CD4-positive, CD25-positive, alpha-beta regulatory T cell (primary cell): Measurements from ENCODE around the gene TMEM107. TPM values are rescaled to one million over a fixed set of nuclear protein-coding genes. Genes with fewer than 3 reads are reported as not detected.

Experiments used
- ATAC-seq, 2 donors: fragments of 150-1000 bp; cut with Tn5 transposase; one replicate each; pipeline ENCODE4 v1.10.0; 2021; ENCODE audit warnings: low read depth in 2 of 2, moderate number of reproducible peaks in 2 of 2, moderate library complexity in 1 of 2
- DNase-seq, 3 donors: peaks; one replicate each; pipeline versions ENCODE4 v3.0.0 to v3.0.0-alpha.2; 2012 to 2022; ENCODE audit warnings: mixed read lengths in 1 of 3
- H3K27ac ChIP-seq: one replicate; pipeline ENCODE4 v1.7.0; 2013; ENCODE audit warnings: mild to moderate bottlenecking, low read length; ENCODE audit not compliant: insufficient read depth, poor library complexity, severe bottlenecking
- H3K27me3 ChIP-seq: one replicate; pipeline ENCODE4 v1.7.0; 2013; ENCODE audit warnings: low read length; ENCODE audit not compliant: control insufficient read depth, insufficient read depth
- H3K36me3 ChIP-seq: one replicate; pipeline ENCODE4 v1.7.0; 2013; ENCODE audit warnings: mild to moderate bottlenecking, low read length, moderate library complexity; ENCODE audit not compliant: control insufficient read depth, insufficient read depth
- H3K4me1 ChIP-seq: 2 replicates; pipeline ENCODE4 v1.7.0; 2013; ENCODE audit warnings: mild to moderate bottlenecking, low read length; ENCODE audit not compliant: insufficient read depth, control insufficient read depth, poor library complexity, severe bottlenecking
- H3K4me3 ChIP-seq: one replicate; pipeline ENCODE4 v1.7.0; 2013; ENCODE audit warnings: low read depth, mild to moderate bottlenecking, low read length, moderate library complexity
- H3K9me3 ChIP-seq, 2 experiments: 1 replicate in 1 of 2; 2 replicates in 1 of 2; pipeline ENCODE4 v1.7.0; 2013; ENCODE audit warnings: low read length in 2 of 2, mild to moderate bottlenecking in 1 of 2, moderate library complexity in 1 of 2; ENCODE audit not compliant: control insufficient read depth in 2 of 2
- H3K27ac Mint-ChIP-seq, 3 donors: one replicate each; pipeline ENCODE4 v1.8.0; 2020 to 2022; ENCODE audit warnings: mild to moderate bottlenecking in 3 of 3, mixed read lengths in 3 of 3, moderate library complexity in 2 of 3
- H3K27me3 Mint-ChIP-seq: one replicate; pipeline ENCODE4 v1.8.0; 2022; ENCODE audit warnings: mild to moderate bottlenecking, mixed read lengths
- H3K36me3 Mint-ChIP-seq: one replicate; pipeline ENCODE4 v1.8.0; 2020; ENCODE audit warnings: mixed read lengths
- H3K4me1 Mint-ChIP-seq, 4 donors: one replicate each; pipeline ENCODE4 v1.8.0; 2020 to 2022; ENCODE audit warnings: mixed read lengths in 4 of 4, mild to moderate bottlenecking in 1 of 4
- H3K4me3 Mint-ChIP-seq, 4 donors: one replicate each; pipeline ENCODE4 v1.8.0; 2020 to 2022; ENCODE audit warnings: mild to moderate bottlenecking in 4 of 4, mixed read lengths in 4 of 4, moderate library complexity in 3 of 4
- H3K9me3 Mint-ChIP-seq, 7 donors: one replicate each; pipeline ENCODE4 v1.8.0; 2020 to 2022; ENCODE audit warnings: mixed read lengths in 7 of 7, mild to moderate bottlenecking in 3 of 7, moderate library complexity in 2 of 7
- polyA plus RNA-seq, 4 donors: library from polyadenylated mRNA; unstranded; fragments of 300-500 nt; fragmentation: Illumina TruSeq; gene quantifications; one replicate each; pipeline ENCODE4 v1.2.3, GENCODE V29; 2021
- total RNA-seq: library from RNA; stranded (reverse); gene quantifications from one replicate; pipeline ENCODE4 v1.2.3, GENCODE V29; 2022

The TMEM107 gene
- total and polyA plus RNA-seq, 5 donors from 2014 or later: 20.6 to 38.9 (median 29.6) TPM

- DNase-seq (peak in 2 of 3 donors; percentile 43 to 53), ATAC-seq (peak; percentile 19 to 20)
- Histone ChIP-seq H3K27ac (no peak overlapping the region), H3K27me3 (peaks cover 7% of the 10 kb centered on the region), H3K36me3 (no peaks in the 10 kb centered on the region), H3K4me1 (peaks cover 57% of the 10 kb centered on the region), H3K9me3 (no peaks in the 10 kb centered on the region), H3K4me3 (peak overlapping the region; percentile 80)
- H3K27ac Mint-ChIP-seq: peak overlapping the region; percentile 83 to 96 (median 91)
- peaks cover 17 to 53% (median 38%) of the 10 kb centered on the region in 4 donors for H3K4me1 Mint-ChIP-seq
- H3K36me3 Mint-ChIP-seq: no peaks in the 10 kb centered on the region
- peaks cover 0 to 17% (median 0%) of the 10 kb centered on the region in 7 donors for H3K9me3 Mint-ChIP-seq
- peak overlapping the region; percentile 89 to 98 (median 93) for H3K4me3 Mint-ChIP-seq
- peaks cover 61% of the 10 kb centered on the region for H3K27me3 Mint-ChIP-seq
These were observed 49.6 kb downstream of the TMEM107 start for GRCh38 chr17:8126491-8127066.

- Histone ChIP-seq H3K36me3 (no peaks in the 10 kb centered on the region), H3K9me3 (no peaks in the 10 kb centered on the region), H3K4me1 (peaks cover 63% of the 10 kb centered on the region), H3K4me3 (peak overlapping the region; percentile 80), H3K27ac (no peak overlapping the region), H3K27me3 (peaks cover 7% of the 10 kb centered on the region)
- no peaks in the 10 kb centered on the region for H3K36me3 Mint-ChIP-seq
- peaks cover 64% of the 10 kb centered on the region for H3K27me3 Mint-ChIP-seq
- H3K27ac Mint-ChIP-seq: peak overlapping the region; percentile 90 to 99 (median 91)
- H3K4me3 Mint-ChIP-seq: peak overlapping the region; percentile 89 to 98 (median 93)
- peaks cover 0 to 17% (median 0%) of the 10 kb centered on the region in 7 donors for H3K9me3 Mint-ChIP-seq
- ATAC-seq: peak in 1 of 2 donors; percentile 7
- DNase-seq: peak in 1 of 3 donors; percentile 28
- peaks cover 17 to 55% (median 41%) of the 10 kb centered on the region in 4 donors for H3K4me1 Mint-ChIP-seq
These were observed 50.2 kb downstream of the TMEM107 start for GRCh38 chr17:8125947-8126490.

- ATAC-seq (peak; percentile 50), DNase-seq (peak; percentile 78 to 87 (median 78))
- Histone ChIP-seq H3K27ac (no peak overlapping the region), H3K27me3 (peaks cover 7% of the 10 kb centered on the region), H3K4me3 (peak overlapping the region; percentile 80), H3K4me1 (peaks cover 69% of the 10 kb centered on the region), H3K9me3 (no peaks in the 10 kb centered on the region), H3K36me3 (no peaks in the 10 kb centered on the region)
- Mint-ChIP-seq H3K9me3 (peaks cover 0 to 17% (median 0%) of the 10 kb centered on the region in 7 donors), H3K4me3 (peak overlapping the region; percentile 89 to 98 (median 93)), H3K27ac (peak overlapping the region; percentile 91 to 99 (median 93)), H3K4me1 (peaks cover 20 to 62% (median 47%) of the 10 kb centered on the region in 4 donors), H3K27me3 (peaks cover 70% of the 10 kb centered on the region), H3K36me3 (no peaks in the 10 kb centered on the region)
These were observed 50.8 kb downstream of the TMEM107 start for GRCh38 chr17:8125154-8125946.

GRCh38 chr17:8124350-8125153 lies 51.6 kb downstream of the TMEM107 start:
- peaks cover 70% of the 10 kb centered on the region for H3K27me3 Mint-ChIP-seq
- peaks cover 7% of the 10 kb centered on the region for H3K27me3 ChIP-seq
- ATAC-seq: no peak
- peaks cover 1% of the 10 kb centered on the region for H3K36me3 Mint-ChIP-seq
- peak in 1 of 3 donors; percentile 30 for DNase-seq
- H3K27ac ChIP-seq: no peak overlapping the region
- H3K9me3 ChIP-seq: no peaks in the 10 kb centered on the region
- peak overlapping the region; percentile 91 to 99 (median 93) for H3K27ac Mint-ChIP-seq
- H3K36me3 ChIP-seq: no peaks in the 10 kb centered on the region
- peak overlapping the region; percentile 89 to 98 (median 93) for H3K4me3 Mint-ChIP-seq
- peak overlapping the region; percentile 75 for H3K4me3 ChIP-seq
- peaks cover 72% of the 10 kb centered on the region for H3K4me1 ChIP-seq
- peaks cover 0 to 19% (median 0%) of the 10 kb centered on the region in 7 donors for H3K9me3 Mint-ChIP-seq
- H3K4me1 Mint-ChIP-seq: peaks cover 28 to 70% (median 52%) of the 10 kb centered on the region in 4 donors

- H3K4me1 ChIP-seq: peaks cover 75% of the 10 kb centered on the region
- peaks cover 0 to 21% (median 0%) of the 10 kb centered on the region in 7 donors for H3K9me3 Mint-ChIP-seq
- peak within 1 kb of the TSS; percentile 91 to 99 (median 93) for H3K27ac Mint-ChIP-seq
- peaks cover 73% of the 10 kb centered on the region for H3K27me3 Mint-ChIP-seq
- H3K36me3 ChIP-seq: no peaks in the 10 kb centered on the region
- H3K27me3 ChIP-seq: peaks cover 7% of the 10 kb centered on the region
- DNase-seq: no peak
- H3K4me1 Mint-ChIP-seq: peaks cover 34 to 75% (median 57%) of the 10 kb centered on the region in 4 donors
- peak within 1 kb of the TSS; percentile 89 to 98 (median 93) for H3K4me3 Mint-ChIP-seq
- peak within 1 kb of the TSS; percentile 75 for H3K4me3 ChIP-seq
- H3K9me3 ChIP-seq: no peaks in the 10 kb centered on the region
- ATAC-seq: no peak
- H3K36me3 Mint-ChIP-seq: peaks cover 6% of the 10 kb centered on the region
- no peak within 1 kb of the TSS for H3K27ac ChIP-seq
These were observed 52.4 kb downstream of the TMEM107 start, which contains the start of gene HES7 for GRCh38 chr17:8123695-8124349. Gene HES7, minus strand, starts transcription at chr17:8124106. Its CDS starts 22 bp downstream, at chr17:8124084.

GRCh38 chr17:8122924-8123694 lies 53.1 kb downstream of the TMEM107 start:
- peaks cover 7% of the 10 kb centered on the region for H3K27me3 ChIP-seq
- H3K4me3 ChIP-seq: peak overlapping the region; percentile 51
- Mint-ChIP-seq H3K9me3 (peaks cover 0 to 23% (median 0%) of the 10 kb centered on the region in 7 donors), H3K27ac (peak overlapping the region in 2 of 3 donors; percentile 67 to 93), H3K27me3 (peaks cover 76% of the 10 kb centered on the region), H3K36me3 (peaks cover 7% of the 10 kb centered on the region), H3K4me3 (peak overlapping the region; percentile 89 to 98 (median 93)), H3K4me1 (peaks cover 34 to 82% (median 64%) of the 10 kb centered on the region in 4 donors)
- H3K4me1 ChIP-seq: peaks cover 82% of the 10 kb centered on the region
- H3K27ac ChIP-seq: no peak overlapping the region
- no peaks in the 10 kb centered on the region for H3K9me3 ChIP-seq
- no peak for ATAC-seq
- peak in 2 of 3 donors; percentile 54 to 61 for DNase-seq
- H3K36me3 ChIP-seq: no peaks in the 10 kb centered on the region
